Ishikawa (cell line): Measurements from ENCODE around the gene HMGXB3.

Experiments used
- CREB1 ChIP-seq: IDR thresholded peaks from 2 replicates; pipeline ENCODE4 v1.6.1; 2012; ENCODE audit warnings: low read depth
- EP300 ChIP-seq: IDR thresholded peaks from 2 replicates; pipeline ENCODE4 v1.6.1; 2012; ENCODE audit warnings: borderline replicate concordance
- FOXM1 ChIP-seq: IDR thresholded peaks from 2 replicates; pipeline ENCODE4 v1.6.1; 2012; ENCODE audit warnings: low read depth, borderline replicate concordance
- TAF1 ChIP-seq: IDR thresholded peaks from 2 replicates; pipeline ENCODE4 v1.6.1; 2012; ENCODE audit warnings: low read depth, mild to moderate bottlenecking
- ZBTB7A ChIP-seq: IDR thresholded peaks from 2 replicates; pipeline ENCODE4 v1.6.1; 2012; ENCODE audit warnings: low read depth
- TF ChIP-seq, protein P1 (sequence below): IDR thresholded peaks from 2 replicates; pipeline ENCODE4 v1.6.1; 2012

DNA sequence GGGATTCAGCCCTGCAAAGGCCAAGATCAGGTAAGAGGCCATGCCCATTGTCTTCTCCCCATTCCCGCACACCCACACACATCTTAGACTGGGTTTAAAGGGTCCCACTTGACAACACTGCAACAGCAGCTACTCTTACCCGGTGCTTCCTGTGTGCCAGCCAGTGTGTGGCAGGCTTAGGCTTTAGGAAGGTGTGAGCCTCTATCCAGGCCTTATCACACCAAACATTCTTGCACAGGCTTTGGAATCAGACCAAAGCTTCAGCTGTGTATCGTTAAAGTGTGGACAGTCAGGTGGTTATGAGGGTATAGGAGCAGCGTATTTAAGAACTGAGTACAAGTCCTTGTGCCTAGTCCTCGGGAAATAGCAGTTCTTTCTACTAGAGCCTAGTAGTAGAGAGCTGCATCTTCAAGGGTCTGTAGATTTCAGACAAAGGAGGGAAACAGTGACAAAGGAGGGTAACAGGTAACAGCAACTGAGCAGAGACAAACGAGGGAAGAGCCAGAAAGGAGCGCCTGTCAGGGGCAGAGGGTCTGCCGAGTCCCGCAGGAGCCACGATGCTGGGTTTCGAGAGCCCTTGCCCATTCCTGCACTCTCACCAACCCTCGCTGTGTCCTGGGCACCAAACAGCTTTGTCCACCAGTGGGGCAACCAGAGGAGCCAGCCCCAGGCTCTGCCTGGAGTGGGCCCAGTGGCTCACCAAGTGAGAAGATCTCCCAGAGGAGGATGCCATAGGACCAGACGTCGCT lies 55.0 kb downstream of the HMGXB3 start:
- TF ChIP-seq FOXM1, result no peak
- TF ChIP-seq CREB1, result no peak
- no peak for TF ChIP-seq EP300
- TF ChIP-seq, protein P1, sequence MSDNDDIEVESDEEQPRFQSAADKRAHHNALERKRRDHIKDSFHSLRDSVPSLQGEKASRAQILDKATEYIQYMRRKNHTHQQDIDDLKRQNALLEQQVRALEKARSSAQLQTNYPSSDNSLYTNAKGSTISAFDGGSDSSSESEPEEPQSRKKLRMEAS, result no peak
- TF ChIP-seq ZBTB7A, result no peak
- TF ChIP-seq TAF1, result no peak
